Measurements from ENCODE around the gene DLGAP1. TPM values are rescaled to one million over a fixed set of nuclear protein-coding genes. Genes with fewer than 3 reads are reported as not detected.
A peak's percentile ranks its signal among the peaks of the same experiment; 100 is the strongest.

The DLGAP1 gene
- polyA plus RNA-seq, 1 donor, result 1.5 TPM

- no peak for DNase-seq
Measured at GRCh38 chr18:3524706-3525105, 930.4 kb downstream of the DLGAP1 start.

DNA sequence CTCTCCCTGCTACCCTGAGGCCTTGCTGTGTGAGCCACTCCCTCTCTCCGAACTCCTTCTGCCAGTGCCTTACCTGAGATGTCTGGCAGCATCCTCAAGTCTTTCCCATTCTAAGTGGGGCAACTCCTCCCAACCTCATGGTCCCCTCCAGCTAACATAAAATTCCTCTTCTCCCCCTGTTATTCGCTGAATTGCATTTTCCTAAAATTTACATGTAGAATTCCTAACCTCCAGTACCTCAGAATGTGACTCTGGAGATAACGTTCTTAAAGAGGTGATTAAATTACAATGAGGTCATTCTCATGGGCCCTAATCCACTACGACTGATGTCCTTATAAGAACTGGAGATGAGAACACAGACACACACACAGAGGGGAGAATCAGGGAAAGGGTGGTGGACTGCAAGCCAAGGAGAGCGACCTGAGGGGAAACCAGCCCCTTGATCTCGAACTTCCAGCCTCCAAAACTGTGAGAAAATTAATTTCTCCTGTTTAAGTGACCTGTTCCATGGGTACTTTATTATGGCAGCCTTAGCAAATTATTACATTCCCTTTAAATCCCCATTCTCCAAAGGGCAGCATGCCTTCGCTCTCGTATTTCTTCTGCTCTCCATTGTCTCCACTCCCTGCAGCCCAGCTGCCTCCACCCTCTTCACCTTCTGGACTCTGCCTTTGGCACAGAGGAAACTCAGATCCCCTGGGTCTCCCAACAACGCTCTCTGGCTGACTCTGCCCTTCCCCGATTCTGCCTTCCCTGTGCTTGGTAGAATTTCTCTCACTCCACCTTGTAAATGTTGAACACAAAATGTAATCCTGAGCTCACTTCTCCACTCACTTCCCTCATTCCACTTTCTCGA, 934.6 kb downstream of the DLGAP1 start:
- DNase-seq, result no peak

DNA sequence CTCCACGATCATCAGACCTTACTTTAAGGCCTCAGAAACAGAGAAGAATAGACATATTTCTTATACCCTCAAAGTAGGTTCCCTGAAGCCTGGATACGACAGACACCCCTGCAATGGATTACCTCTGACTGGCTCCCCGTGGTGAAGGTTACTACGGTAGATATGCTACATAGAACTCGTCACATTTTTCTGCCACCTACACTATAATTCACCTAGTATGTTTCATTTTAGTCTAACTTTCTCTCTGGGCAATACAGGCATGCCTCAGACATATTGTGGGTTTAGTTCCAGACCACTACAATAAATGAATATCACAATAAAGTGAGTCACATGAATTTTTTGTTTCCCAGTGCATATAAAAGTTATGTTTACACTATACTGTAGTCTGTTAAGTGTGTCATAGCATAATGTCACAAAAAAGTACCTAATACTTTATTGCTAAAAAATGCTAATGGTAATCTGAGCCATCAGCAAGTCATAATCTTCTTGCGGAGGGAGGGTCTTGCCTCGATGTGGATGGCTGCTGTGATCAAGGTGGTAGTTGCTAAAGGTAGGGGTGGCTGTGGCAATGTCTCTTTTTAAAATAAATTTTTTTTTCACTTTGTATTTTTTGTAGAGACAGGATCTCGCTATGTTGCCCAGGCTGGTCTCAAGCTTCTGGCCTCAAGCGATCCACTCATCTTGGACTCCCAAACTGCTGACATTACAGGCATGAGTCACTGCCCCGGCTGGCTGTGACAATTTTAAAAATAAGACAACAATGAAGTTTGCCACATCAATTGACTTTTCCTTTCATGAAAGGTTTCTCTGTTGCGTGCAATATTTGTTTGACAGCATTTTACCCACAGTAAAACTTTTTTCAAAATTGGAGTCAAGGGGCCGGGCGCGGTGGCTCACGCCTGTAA, 940.5 kb downstream of the DLGAP1 start:
- DNase-seq, result no peak

GRCh38 chr18:3513481-3513880, 941.6 kb downstream of the DLGAP1 start:
- DNase-seq, result no peak

DNA sequence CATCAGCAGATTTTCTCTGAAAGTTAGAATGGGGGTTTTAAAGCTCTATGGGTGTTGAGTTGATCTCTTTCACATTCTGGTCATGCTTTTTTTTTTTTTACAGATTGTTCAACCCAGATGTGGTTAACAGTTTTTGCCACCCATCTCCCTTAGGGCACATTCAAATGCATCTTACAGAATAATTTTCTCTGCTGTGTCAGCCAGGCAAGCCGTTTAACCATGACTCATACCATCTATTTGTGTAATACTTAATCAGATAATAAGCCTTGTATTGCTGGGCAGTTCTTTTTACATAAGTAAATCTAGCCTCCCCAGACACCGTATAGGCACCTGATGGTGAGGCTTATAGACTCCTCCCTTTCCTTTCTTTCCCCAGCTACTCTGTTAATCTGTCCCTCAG, 943.1 kb downstream of the DLGAP1 start:
- no peak for DNase-seq

DNA sequence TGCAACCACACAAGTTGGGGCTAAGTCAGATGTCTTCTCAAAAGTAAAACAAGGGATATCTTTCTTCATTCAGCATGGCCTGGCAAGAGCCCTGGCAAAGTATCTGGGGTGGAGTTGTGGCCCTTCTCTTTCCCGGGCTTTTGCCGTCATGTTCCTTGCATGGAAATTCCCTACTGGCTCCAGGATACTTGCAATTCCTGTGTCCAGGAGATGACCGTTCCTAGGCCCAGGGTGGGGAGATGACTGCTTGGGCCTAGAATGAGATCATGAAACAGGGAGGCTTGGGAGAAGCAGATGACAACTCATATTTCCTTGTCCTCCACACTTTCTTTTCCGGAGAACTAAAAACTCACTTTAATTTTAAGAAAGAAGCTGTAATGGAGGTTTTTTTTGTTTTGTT, 944.2 kb downstream of the DLGAP1 start:
- DNase-seq, result no peak

DNA sequence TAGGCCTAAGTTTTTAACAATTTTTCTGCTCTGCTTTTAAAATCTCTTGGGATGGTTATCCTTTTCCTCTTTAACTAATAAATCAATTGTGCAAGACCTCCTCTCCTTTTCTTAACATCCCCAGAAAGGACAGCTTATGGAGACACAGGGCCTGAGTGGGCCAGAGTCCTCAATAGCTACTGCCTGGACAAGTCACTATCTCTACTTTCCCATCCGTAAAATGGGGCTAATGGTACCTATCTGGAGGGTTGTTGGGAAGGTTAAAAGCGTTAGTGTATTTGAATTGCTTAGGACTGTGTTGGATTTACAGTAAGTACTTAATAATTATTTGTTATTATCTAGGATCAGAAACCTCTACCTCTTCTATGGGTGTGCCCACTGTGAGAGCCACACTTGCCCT, 945.1 kb downstream of the DLGAP1 start:
- no peak for DNase-seq

- DNase-seq, result no peak
Measured at GRCh38 chr18:3508576-3509549, 946.2 kb downstream of the DLGAP1 start.

- no peak for DNase-seq
Measured at GRCh38 chr18:3504637-3505036, 950.5 kb downstream of the DLGAP1 start.

DNA sequence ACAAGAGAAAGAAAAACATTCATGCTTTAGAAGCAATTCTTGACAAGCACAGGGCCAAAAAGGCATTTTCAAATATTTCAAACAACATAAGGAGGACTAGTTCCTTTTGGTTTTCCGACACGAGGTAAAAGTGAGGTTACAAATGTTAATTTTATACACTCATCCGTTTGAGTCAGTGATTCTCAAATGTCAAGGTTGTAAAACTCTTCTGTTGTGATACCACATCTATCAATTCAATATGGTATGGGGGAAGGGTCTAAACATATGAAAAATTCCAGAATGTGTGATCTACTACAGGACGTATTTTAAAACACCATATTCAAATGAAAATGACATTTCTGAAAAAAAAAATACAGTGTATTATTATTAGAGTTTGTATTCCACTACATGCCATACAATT, 952.5 kb downstream of the DLGAP1 start:
- no peak for DNase-seq

DNA sequence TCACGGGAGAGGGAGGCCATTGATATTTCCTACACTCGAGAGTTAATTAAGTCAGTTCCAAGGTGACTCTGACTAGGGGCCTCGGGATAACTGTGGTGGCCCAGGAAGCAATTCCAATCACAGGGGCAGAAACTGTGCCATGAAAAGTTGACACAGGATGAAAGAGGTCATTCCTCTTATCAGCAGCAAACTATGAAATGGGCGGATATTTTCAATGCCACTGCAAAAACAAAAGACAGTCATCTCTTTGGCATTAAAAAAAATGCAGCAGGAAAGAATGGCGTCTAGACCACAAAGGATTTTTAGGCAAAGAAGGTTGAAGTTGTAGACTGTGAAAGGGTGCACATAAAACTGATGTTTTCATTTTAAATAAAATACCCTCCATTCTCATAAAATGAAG, 955.1 kb downstream of the DLGAP1 start:
- DNase-seq, result no peak

- DNase-seq, result no peak
Measured at GRCh38 chr18:3499501-3499900, 955.6 kb downstream of the DLGAP1 start.

DNA sequence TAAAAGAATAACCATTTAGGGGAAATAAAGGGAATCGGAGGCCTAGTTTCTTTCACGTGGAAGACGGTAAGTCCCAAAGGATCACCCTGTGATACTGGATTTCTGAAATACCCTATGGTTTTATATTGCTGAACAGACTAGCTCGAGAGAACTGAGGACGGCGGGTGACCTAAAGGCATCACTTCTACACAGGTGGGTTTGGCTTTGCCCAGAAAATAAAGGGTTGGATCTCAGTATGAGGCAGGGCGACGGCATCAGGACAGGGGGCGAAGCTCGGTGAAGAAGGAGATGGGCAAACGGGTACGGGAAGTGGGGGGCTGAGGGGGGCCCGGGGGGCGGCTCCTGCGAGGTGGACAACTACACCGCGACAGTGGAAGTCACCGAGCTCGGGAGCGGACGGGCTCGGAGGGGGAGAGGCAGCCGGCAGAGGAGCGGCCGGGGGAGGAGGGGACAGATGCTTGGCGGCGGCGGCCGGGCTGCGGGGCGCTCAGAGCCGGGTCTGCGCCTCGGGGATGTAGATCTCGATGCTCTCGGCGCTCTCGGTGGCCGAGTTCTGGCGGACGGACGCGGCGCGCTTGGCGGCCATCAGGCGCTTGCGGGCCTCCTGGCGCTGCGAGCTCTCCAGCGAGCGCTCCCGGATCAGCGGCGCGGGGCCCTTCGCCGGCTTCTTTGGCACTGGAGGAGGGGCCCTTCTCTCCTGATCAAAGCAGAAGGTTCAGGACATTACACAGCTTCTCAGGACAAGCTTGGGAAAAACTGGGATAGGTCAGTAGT, 956.2 kb downstream of the DLGAP1 start:
- DNase-seq, result peak; percentile 42

DNA sequence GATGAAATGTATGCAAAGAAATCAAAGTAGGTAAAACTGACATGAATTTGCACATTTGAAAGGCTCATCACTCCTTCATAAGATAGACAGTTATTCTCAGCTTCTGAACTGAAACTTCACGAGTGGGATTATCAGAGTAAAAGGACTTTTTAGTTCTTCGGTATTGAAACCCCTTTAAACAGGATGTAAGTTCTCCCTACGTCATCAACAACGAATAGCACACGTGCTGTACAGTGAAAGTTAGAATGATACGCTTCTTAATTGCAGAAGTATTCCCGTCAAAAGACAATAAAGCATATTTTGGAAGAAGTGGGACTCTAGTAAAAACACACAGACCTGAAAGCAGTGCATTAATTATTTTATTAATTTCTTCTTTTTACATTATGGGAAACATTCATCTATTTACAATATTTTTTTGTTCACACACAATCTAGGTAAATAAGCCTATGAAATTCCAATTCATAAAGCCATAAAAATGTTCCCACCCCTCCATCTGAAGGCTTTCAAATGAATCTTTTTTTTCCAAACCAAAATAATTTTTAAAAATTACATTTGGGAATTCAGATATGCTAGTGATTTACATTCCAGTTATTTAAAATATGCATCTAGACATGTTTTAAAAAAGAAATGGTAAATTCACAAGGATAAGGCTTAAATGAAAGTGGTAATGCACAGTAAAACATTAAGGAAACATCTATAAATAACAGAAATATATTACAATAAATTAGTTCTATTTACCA, 959.2 kb downstream of the DLGAP1 start:
- DNase-seq, result no peak

GRCh38 chr18:3494569-3494968, 960.5 kb downstream of the DLGAP1 start:
- no peak for DNase-seq

- DNase-seq, result no peak
Measured at GRCh38 chr18:3494245-3494526, 960.9 kb downstream of the DLGAP1 start.

- DNase-seq, result no peak
Measured at GRCh38 chr18:3493501-3494244, 961.4 kb downstream of the DLGAP1 start.

DNA sequence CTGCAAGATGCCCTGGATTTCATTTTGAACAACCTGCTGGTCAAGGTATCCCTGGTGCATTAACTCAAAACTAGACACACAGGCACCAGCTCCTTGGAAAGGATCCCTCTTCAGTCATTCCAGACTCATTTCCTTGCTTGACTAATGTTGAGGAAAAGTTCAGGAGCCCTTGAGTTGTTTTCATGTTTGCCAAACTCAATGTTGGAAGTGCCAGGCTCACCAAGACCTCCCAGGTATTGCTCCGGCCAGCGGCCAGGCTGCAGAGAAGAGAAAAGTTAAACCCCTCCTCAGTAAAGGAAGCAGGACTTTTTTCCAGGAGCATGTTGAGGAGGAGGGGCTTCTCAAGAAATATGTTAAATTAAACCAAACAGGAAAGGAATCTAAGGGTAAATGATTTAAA, 962.4 kb downstream of the DLGAP1 start:
- no peak for DNase-seq

DNA sequence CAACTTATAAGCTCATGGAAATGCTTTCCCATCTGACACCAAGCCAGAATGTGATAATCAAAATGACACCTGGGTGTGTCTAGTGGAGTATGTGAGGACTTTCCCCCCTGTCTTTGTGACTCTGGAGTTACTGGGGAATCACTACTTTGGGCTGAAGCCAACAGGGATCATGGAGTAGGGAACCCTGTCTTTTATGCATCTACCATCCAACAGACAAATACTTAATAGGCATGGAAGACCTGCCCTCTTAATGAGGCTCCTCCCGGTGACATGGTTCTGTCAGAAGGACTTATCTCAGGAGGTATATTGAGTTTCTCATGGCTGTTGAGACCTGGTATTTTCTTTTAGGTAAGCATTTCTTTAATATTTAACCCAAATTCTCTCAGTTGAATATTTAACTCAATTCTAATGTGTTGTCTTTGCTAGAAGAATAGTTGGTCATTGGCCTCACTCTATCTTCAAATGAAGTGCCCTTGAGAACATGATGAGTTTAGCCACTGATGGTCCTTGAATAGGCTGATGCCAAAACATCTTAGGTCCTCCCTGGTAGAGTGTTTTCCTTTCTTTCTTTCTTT, 963.0 kb downstream of the DLGAP1 start:
- no peak for DNase-seq

GRCh38 chr18:3489462-3489861, 965.6 kb downstream of the DLGAP1 start:
- DNase-seq, result no peak
